NT2/D1 (cell line): ENCODE results near the gene PHTF2.

Experiments used
- DNase-seq: peaks from one replicate; pipeline ENCODE4 v3.0.0-alpha.2; 2011; ENCODE audit warnings: low read depth, low spot score
- H3K27me3 ChIP-seq: 2 replicates; pipeline ENCODE4 v1.6.0; 2011; ENCODE audit warnings: mild to moderate bottlenecking; ENCODE audit not compliant: insufficient read length, insufficient read depth
- H3K36me3 ChIP-seq: 2 replicates; pipeline ENCODE4 v1.6.1; 2011; ENCODE audit warnings: mild to moderate bottlenecking, low read length, mixed read lengths; ENCODE audit not compliant: insufficient read depth, insufficient read length
- H3K4me1 ChIP-seq: 2 replicates; pipeline ENCODE4 v1.5.1; 2011; ENCODE audit not compliant: insufficient read depth, insufficient read length
- H3K4me3 ChIP-seq: 2 replicates; pipeline ENCODE4 v1.5.1; 2011; ENCODE audit warnings: low read depth; ENCODE audit not compliant: insufficient read length
- H3K9ac ChIP-seq: 2 replicates; pipeline ENCODE4 v1.6.0; 2011; ENCODE audit warnings: low read depth; ENCODE audit not compliant: insufficient read length
- H3K9me3 ChIP-seq: 2 replicates; pipeline ENCODE4 v1.5.1; 2011; ENCODE audit warnings: mild to moderate bottlenecking, low read length; ENCODE audit not compliant: insufficient read depth
- SUZ12 ChIP-seq: IDR thresholded peaks from 2 replicates; pipeline ENCODE4 v1.6.1; 2011; ENCODE audit not compliant: insufficient read length, insufficient read depth; ENCODE audit errors: extremely low read depth
- YY1 ChIP-seq: IDR thresholded peaks from 2 replicates; pipeline ENCODE4 v1.6.1; 2011; ENCODE audit not compliant: insufficient read length, insufficient read depth
- ZNF274 ChIP-seq: IDR thresholded peaks from 2 replicates; pipeline ENCODE4 v1.6.1; 2011; ENCODE audit warnings: mild to moderate bottlenecking, low read depth, low read length

PHTF2 gene

GRCh38 chr7:77822269-77822668 lies 23.7 kb downstream of the PHTF2 start:
- no peaks in the 10 kb centered on the region for H3K36me3 ChIP-seq
- no peak for DNase-seq
- TF ChIP-seq YY1 (no peak), ZNF274 (no peak), SUZ12 (no peak)
- H3K9me3 ChIP-seq: peaks cover 19% of the 10 kb centered on the region
- H3K4me3 ChIP-seq: no peak overlapping the region
- no peaks in the 10 kb centered on the region for H3K27me3 ChIP-seq
- no peaks in the 10 kb centered on the region for H3K4me1 ChIP-seq
- H3K9ac ChIP-seq: no peak overlapping the region

- H3K4me3 ChIP-seq: no peak overlapping the region
- H3K27me3 ChIP-seq: no peaks in the 10 kb centered on the region
- H3K9ac ChIP-seq: no peak overlapping the region
- TF ChIP-seq ZNF274 (no peak), SUZ12 (no peak), YY1 (no peak)
- H3K36me3 ChIP-seq: no peaks in the 10 kb centered on the region
- H3K4me1 ChIP-seq: no peaks in the 10 kb centered on the region
- H3K9me3 ChIP-seq: peaks cover 19% of the 10 kb centered on the region
- no peak for DNase-seq
These were observed 25.2 kb downstream of the PHTF2 start for GRCh38 chr7:77823787-77824186.

- Histone ChIP-seq H3K4me3 (no peak overlapping the region), H3K27me3 (no peaks in the 10 kb centered on the region), H3K36me3 (no peaks in the 10 kb centered on the region), H3K9ac (no peak overlapping the region), H3K9me3 (peaks cover 19% of the 10 kb centered on the region), H3K4me1 (no peaks in the 10 kb centered on the region)
- DNase-seq: no peak
- TF ChIP-seq ZNF274 (no peak), SUZ12 (no peak), YY1 (no peak)
These were observed 26.1 kb downstream of the PHTF2 start for GRCh38 chr7:77824636-77825035.

GRCh38 chr7:77825131-77825530 lies 26.6 kb downstream of the PHTF2 start:
- Histone ChIP-seq H3K27me3 (no peaks in the 10 kb centered on the region), H3K9ac (no peak overlapping the region), H3K4me1 (no peaks in the 10 kb centered on the region), H3K9me3 (peaks cover 19% of the 10 kb centered on the region), H3K4me3 (no peak overlapping the region), H3K36me3 (no peaks in the 10 kb centered on the region)
- no peak for TF ChIP-seq ZNF274
- DNase-seq: no peak

- peaks cover 7% of the 10 kb centered on the region for H3K9me3 ChIP-seq
- TF ChIP-seq SUZ12 (no peak), YY1 (no peak), ZNF274 (no peak)
- no peak overlapping the region for H3K4me3 ChIP-seq
- no peak overlapping the region for H3K9ac ChIP-seq
- H3K36me3 ChIP-seq: no peaks in the 10 kb centered on the region
- H3K4me1 ChIP-seq: no peaks in the 10 kb centered on the region
- no peaks in the 10 kb centered on the region for H3K27me3 ChIP-seq
- DNase-seq: no peak
These were observed 27.7 kb downstream of the PHTF2 start for GRCh38 chr7:77826300-77826699.

- Histone ChIP-seq H3K27me3 (no peaks in the 10 kb centered on the region), H3K36me3 (no peaks in the 10 kb centered on the region), H3K4me3 (no peak overlapping the region), H3K4me1 (no peaks in the 10 kb centered on the region), H3K9me3 (no peaks in the 10 kb centered on the region), H3K9ac (no peak overlapping the region)
- TF ChIP-seq SUZ12 (no peak), ZNF274 (no peak), YY1 (no peak)
- no peak for DNase-seq
These were observed 29.4 kb downstream of the PHTF2 start for GRCh38 chr7:77827999-77828398.

- Histone ChIP-seq H3K4me1 (no peaks in the 10 kb centered on the region), H3K9ac (no peak overlapping the region), H3K4me3 (no peak overlapping the region), H3K27me3 (no peaks in the 10 kb centered on the region), H3K9me3 (no peaks in the 10 kb centered on the region), H3K36me3 (no peaks in the 10 kb centered on the region)
- no peak for DNase-seq
- TF ChIP-seq ZNF274 (no peak), SUZ12 (no peak), YY1 (no peak)
These were observed 32.2 kb downstream of the PHTF2 start for GRCh38 chr7:77830649-77831355.

- Histone ChIP-seq H3K27me3 (no peaks in the 10 kb centered on the region), H3K9me3 (no peaks in the 10 kb centered on the region), H3K4me1 (no peaks in the 10 kb centered on the region), H3K4me3 (no peak overlapping the region), H3K9ac (no peak overlapping the region), H3K36me3 (no peaks in the 10 kb centered on the region)
- TF ChIP-seq ZNF274 (no peak), SUZ12 (no peak), YY1 (no peak)
- DNase-seq: no peak
These were observed 32.9 kb downstream of the PHTF2 start for GRCh38 chr7:77831481-77831880.
